ENCODE measurements around the gene FBXL4.

FBXL4 gene

DNA sequence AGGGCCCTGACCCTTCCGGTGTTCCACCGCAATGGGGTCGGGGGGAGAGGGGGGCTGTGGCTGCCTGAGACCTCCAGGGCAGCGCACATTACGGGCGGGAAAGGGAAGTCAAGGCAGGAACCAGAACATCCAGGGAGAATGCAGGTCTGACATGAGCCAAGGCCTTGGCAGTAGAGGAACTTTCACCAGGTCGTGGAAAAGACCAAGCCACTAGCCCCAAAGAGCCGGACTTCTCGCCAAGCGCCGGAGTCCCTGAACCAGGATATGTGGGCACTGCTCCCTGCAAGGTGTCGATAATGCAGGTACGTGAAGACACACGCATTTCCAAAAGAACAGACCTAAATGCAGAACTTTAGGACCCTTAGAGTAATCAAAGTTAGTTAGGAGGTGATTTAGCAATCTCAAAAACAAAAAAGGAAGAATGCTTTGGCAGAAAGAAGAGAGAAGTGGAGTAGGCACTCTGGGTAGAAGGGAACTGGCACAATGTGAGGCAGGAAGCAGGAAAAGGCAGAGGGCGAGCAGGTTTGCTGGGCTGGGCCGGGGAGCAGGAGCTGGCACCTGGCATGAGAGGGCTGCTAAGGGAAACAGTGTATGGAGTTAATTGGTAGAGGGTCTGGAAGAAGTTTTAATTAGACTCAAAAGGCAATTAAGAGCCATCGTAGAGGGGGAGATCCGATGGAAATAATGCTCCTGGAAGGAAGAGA lies 99.1 kb downstream of the FBXL4 start:
- Mint-ChIP-seq H3K9me3 (no peaks in the 10 kb centered on the region), H3K4me3 (no peak overlapping the region), H3K4me1 (peaks cover 17% of the 10 kb centered on the region), H3K27me3 (peaks cover 71% of the 10 kb centered on the region), H3K27ac (ENCODE audit: low read depth) (no peak overlapping the region), H3K36me3 (ENCODE audit: insufficient read depth) (peaks cover 1% of the 10 kb centered on the region)
- no peak for ATAC-seq (replicated peaks; ENCODE audit: extremely low read depth, poor library complexity, severe bottlenecking)
- DNase-seq (ENCODE audit: low spot score in 2 of 2): no peak

GRCh38 chr6:98847779-98848538 lies 99.8 kb downstream of the FBXL4 start:
- Mint-ChIP-seq H3K27me3 (peaks cover 78% of the 10 kb centered on the region), H3K4me3 (no peak overlapping the region), H3K36me3 (ENCODE audit: insufficient read depth) (peaks cover 1% of the 10 kb centered on the region), H3K27ac (ENCODE audit: low read depth) (no peak overlapping the region), H3K9me3 (no peaks in the 10 kb centered on the region), H3K4me1 (peaks cover 17% of the 10 kb centered on the region)
- ATAC-seq (replicated peaks; ENCODE audit: extremely low read depth, poor library complexity, severe bottlenecking) (no peak), DNase-seq (ENCODE audit: low spot score in 2 of 2) (no peak)

GRCh38 chr6:98847416-98847778 lies 100.3 kb downstream of the FBXL4 start:
- Mint-ChIP-seq H3K4me3 (no peak overlapping the region), H3K27me3 (peaks cover 84% of the 10 kb centered on the region), H3K4me1 (peaks cover 17% of the 10 kb centered on the region), H3K27ac (ENCODE audit: low read depth) (no peak overlapping the region), H3K9me3 (no peaks in the 10 kb centered on the region), H3K36me3 (ENCODE audit: insufficient read depth) (peaks cover 1% of the 10 kb centered on the region)
- no peak for DNase-seq (ENCODE audit: low spot score in 2 of 2)
- no peak for ATAC-seq (replicated peaks; ENCODE audit: extremely low read depth, poor library complexity, severe bottlenecking)

DNA sequence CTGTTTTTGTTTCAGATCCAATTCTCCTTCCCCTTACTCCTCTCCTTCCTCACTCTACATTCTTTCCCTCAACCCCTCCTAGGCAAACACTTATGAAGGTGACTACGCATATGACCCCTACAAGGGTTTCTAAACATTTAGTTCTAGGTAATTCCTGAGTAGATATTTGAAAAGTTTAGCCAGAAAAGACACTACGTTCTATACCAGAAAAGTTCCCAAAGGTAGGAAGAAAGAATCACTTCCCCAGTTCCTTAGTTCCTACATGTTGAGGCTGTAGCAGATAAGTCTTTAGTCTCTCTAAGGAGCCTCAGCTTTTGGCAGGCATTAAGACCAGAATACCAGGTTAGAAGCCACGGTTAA lies 101.7 kb downstream of the FBXL4 start:
- Mint-ChIP-seq H3K27me3 (peaks cover 96% of the 10 kb centered on the region), H3K27ac (ENCODE audit: low read depth) (no peak overlapping the region), H3K4me1 (peaks cover 17% of the 10 kb centered on the region), H3K36me3 (ENCODE audit: insufficient read depth) (peaks cover 1% of the 10 kb centered on the region), H3K4me3 (peak overlapping the region; percentile 74), H3K9me3 (no peaks in the 10 kb centered on the region)
- DNase-seq (ENCODE audit: low spot score in 2 of 2) (no peak), ATAC-seq (replicated peaks; ENCODE audit: extremely low read depth, poor library complexity, severe bottlenecking) (no peak)

DNA sequence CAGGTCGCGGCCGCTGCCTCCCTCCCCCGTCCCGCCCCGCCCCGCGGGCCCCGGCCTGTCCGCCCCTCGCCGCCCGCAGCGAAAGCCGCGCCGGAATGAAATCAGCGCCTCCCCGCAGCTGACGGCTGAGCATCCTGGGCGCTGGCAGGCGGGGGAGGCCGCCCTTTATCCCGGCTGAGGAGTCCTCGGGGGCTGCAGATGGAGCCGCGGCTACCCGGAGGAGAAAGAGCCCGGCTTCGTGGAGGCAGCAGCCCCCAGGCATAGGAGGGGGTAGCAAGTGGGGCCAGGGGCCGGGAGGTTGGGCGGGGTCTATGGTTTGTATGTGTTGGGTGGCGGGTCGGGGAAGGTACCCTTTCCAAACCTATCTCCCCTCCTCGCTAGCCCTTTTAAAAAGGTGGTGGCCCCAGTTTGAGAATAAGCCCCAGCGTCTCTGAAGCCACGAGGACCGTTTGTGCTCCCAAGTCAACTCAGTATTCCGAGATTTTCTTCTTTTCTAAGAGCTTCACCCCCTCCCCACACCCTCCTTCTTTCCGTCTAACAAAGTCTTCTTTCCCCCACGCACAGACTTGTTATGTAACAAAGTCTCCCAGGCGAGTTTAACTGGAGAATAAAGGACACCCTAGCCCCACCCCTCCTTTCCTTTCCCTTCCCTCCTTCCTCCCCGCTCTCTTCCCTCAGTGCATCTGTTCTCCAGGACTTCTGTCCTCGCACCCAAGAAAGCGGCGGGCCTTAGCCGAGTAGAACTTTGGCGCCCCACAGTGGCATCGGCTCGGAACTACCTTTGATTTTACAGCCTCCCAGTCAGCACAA lies 102.3 kb downstream of the FBXL4 start:
- DNase-seq (ENCODE audit: low spot score in 2 of 2): peak; percentile 41 to 54
- Mint-ChIP-seq H3K4me1 (peaks cover 17% of the 10 kb centered on the region), H3K27me3 (peaks cover 96% of the 10 kb centered on the region), H3K36me3 (ENCODE audit: insufficient read depth) (peaks cover 3% of the 10 kb centered on the region), H3K4me3 (peak overlapping the region; percentile 74), H3K9me3 (no peaks in the 10 kb centered on the region), H3K27ac (ENCODE audit: low read depth) (no peak overlapping the region)
- peak; percentile 40 for ATAC-seq (replicated peaks; ENCODE audit: extremely low read depth, poor library complexity, severe bottlenecking)

DNA sequence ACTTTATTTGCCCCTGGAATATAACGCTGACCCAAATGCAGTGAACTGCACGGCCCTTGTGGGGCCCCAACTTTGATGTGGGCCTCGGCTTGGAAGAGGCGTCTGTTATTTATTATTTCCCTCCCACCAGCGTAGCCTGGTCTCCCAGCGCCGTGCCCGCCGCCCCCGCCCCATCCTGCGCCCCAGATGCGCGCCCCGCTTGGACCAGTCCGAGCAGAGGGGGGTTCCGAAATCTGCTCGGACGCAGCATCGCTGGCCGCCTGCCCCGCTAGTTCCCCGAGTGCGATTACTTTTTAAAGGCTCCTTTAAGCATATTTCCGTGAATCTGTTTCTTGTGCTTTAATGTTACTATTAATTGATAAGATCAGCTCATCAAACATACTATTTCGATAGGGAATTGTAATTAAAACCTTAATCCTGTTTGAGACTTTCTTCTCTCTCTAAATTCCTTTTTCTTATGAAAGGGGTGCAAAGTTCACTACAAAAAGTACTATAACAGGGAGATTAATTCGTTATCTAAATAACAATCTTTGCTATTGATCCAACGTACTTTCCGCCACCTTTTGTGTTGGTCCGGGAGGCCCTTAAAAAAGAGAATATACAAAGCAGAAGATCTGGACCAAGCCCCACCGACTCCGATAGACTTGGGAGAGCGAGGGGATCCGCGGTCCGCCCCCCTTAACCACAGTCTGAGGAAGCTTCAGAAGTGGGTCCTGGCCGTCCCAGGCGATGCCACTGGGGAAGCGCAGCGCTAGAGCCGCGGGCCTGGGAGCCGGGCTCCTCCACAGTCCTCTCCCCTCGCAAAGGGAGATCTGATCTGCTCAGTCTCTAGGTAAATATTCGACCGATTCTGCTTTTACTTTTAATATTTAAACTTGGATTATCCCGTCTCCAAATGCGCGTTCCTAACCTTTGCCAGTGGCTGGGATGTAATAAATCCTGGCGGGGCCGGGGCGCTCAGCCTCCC lies 103.2 kb downstream of the FBXL4 start:
- Mint-ChIP-seq H3K4me1 (peaks cover 17% of the 10 kb centered on the region), H3K9me3 (no peaks in the 10 kb centered on the region), H3K27me3 (peaks cover 96% of the 10 kb centered on the region), H3K4me3 (peak overlapping the region; percentile 19), H3K27ac (ENCODE audit: low read depth) (no peak overlapping the region), H3K36me3 (ENCODE audit: insufficient read depth) (peaks cover 3% of the 10 kb centered on the region)
- ATAC-seq (replicated peaks; ENCODE audit: extremely low read depth, poor library complexity, severe bottlenecking) (no peak), DNase-seq (ENCODE audit: low spot score in 2 of 2) (no peak)

GRCh38 chr6:98843271-98844243 lies 104.2 kb downstream of the FBXL4 start:
- ATAC-seq (replicated peaks; ENCODE audit: extremely low read depth, poor library complexity, severe bottlenecking): no peak
- no peak overlapping the region for H3K27ac Mint-ChIP-seq (ENCODE audit: low read depth)
- H3K36me3 Mint-ChIP-seq (ENCODE audit: insufficient read depth): peaks cover 2% of the 10 kb centered on the region
- no peak overlapping the region for H3K4me3 Mint-ChIP-seq
- H3K9me3 Mint-ChIP-seq: no peaks in the 10 kb centered on the region
- peaks cover 17% of the 10 kb centered on the region for H3K4me1 Mint-ChIP-seq
- peaks cover 96% of the 10 kb centered on the region for H3K27me3 Mint-ChIP-seq
- DNase-seq (ENCODE audit: low spot score in 2 of 2): no peak

GRCh38 chr6:98842342-98843180 lies 105.2 kb downstream of the FBXL4 start:
- H3K36me3 Mint-ChIP-seq (ENCODE audit: insufficient read depth): peaks cover 2% of the 10 kb centered on the region
- H3K4me1 Mint-ChIP-seq: peaks cover 17% of the 10 kb centered on the region
- H3K9me3 Mint-ChIP-seq: no peaks in the 10 kb centered on the region
- no peak overlapping the region for H3K27ac Mint-ChIP-seq (ENCODE audit: low read depth)
- ATAC-seq (replicated peaks; ENCODE audit: extremely low read depth, poor library complexity, severe bottlenecking) (no peak), DNase-seq (ENCODE audit: low spot score in 2 of 2) (no peak)
- H3K4me3 Mint-ChIP-seq: no peak overlapping the region
- peaks cover 100% of the 10 kb centered on the region for H3K27me3 Mint-ChIP-seq

GRCh38 chr6:98841621-98842341 lies 106.0 kb downstream of the FBXL4 start:
- Mint-ChIP-seq H3K27ac (ENCODE audit: low read depth) (no peak overlapping the region), H3K27me3 (peaks cover 100% of the 10 kb centered on the region)
- no peak for ATAC-seq (replicated peaks; ENCODE audit: extremely low read depth, poor library complexity, severe bottlenecking)

DNA sequence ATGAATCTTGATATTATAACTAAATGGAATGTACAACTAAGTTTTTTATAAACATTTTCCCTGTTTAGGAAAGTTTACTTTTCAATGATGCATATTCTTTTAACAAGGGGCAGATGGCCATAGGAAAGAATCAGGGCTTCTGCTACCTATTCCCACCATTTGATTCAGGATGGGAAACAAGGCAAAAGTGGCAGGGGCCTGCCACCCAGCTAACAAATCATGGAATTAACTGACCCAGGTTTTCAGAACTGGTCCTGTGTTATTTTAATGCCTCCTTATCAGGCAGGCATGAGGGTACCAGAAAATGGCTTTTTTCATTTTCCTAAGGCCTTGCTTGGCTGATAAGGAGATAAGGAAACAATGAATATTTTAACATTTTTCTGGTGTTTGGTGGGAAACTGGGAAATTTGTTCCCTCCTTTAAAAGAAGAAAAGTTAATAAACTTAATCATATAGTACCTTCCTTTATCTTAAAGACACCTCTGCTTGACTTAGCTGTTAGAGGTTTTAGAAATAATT lies 106.7 kb downstream of the FBXL4 start:
- Mint-ChIP-seq H3K36me3 (ENCODE audit: insufficient read depth) (peaks cover 2% of the 10 kb centered on the region), H3K27ac (ENCODE audit: low read depth) (no peak overlapping the region), H3K27me3 (peaks cover 100% of the 10 kb centered on the region), H3K4me1 (peaks cover 27% of the 10 kb centered on the region), H3K9me3 (no peaks in the 10 kb centered on the region), H3K4me3 (no peak overlapping the region)
- DNase-seq (ENCODE audit: low spot score in 2 of 2) (no peak), ATAC-seq (replicated peaks; ENCODE audit: extremely low read depth, poor library complexity, severe bottlenecking) (no peak)

More at GRCh38 chr6:98841621-98842341, 106.0 kb downstream of the FBXL4 start:
- Mint-ChIP-seq H3K36me3 (ENCODE audit: insufficient read depth) (peaks cover 2% of the 10 kb centered on the region), H3K4me3 (no peak overlapping the region), H3K9me3 (no peaks in the 10 kb centered on the region), H3K4me1 (peaks cover 21% of the 10 kb centered on the region)
- DNase-seq (ENCODE audit: low spot score in 2 of 2): no peak

Data from central memory CD8-positive, alpha-beta T cell (primary cell).